ENCODE measurements around the gene CMKLR1.

CMKLR1 gene

DNA sequence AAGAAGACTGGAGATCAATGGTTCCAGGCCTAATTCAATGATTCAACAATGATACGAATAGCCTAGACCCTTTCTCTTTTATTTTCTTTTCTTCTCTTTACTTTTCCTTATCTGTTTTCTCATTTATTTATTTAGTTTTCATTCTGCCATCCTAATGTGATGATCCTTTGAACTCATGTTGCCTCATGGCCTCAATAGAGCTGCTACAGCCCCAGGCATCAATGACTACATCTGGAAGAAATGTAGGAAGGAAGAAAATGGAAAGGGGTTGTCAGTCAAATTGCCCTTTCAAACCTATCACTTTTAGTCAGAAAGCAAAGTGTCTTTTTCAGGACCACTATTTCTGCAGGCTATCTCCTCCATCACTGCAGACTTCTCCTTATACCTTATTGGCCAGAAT lies 69.9 kb downstream of the CMKLR1 start:
- DNase-seq (ENCODE audit: low read depth in 2 of 2): no peak

DNA sequence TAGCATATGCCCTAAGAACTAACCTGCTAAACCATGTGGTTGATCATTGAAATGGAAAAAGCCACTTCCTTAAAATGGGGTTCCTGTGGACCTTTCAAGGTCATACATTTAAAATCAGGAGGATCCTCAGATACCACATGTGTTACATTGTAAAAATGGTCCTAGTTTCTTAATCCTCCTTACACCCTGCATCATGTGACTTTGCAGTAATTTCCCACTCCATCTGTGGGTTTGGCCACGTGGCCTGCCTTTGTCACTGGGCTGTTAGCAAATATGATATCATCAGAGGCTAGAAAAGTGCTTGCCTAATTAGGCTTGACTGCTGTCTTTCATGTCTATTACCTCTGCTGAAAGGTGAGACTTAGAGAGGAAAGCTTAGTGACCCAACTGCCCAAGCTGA lies 70.7 kb downstream of the CMKLR1 start:
- DNase-seq (ENCODE audit: low read depth in 2 of 2): no peak

DNA sequence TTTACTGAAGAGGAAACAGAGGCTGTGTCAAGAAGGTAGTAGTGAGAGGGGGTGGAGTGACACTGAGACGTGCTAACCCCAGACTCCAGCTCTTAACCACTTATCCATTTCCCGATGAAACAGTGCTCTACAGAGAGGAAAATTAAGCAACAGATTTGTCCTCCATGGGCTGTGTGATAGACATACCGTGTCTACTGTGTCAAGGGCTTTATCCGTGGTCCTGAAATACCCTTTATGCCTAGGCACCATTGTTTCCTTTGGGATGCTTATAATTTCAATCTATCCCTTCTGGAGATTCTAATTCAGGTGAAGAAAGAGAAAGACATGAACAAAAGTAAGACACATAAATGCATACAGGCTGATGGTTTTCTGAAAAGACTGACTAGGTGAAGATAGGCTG lies 71.7 kb downstream of the CMKLR1 start:
- no peak for DNase-seq (ENCODE audit: low read depth in 2 of 2)

DNA sequence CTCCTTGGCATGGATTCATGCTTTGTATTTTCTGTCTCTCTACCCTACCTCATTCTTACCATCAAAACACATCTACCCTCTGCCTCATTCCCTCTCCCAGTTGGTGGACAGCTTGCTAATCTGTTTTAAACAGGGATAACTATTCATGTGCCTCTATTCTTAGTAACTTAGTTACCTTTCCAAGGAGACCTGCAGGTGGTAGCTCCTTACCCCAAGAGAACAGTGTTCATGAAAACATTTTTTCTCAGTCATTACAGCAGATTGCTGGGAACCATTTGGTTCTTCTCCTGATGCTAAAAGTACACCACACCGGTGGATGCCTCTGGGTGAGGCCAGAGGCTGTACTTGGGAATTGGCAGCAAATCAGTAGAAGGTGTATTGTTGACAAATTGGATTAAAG lies 73.0 kb downstream of the CMKLR1 start:
- DNase-seq (ENCODE audit: low read depth in 2 of 2): no peak

DNA sequence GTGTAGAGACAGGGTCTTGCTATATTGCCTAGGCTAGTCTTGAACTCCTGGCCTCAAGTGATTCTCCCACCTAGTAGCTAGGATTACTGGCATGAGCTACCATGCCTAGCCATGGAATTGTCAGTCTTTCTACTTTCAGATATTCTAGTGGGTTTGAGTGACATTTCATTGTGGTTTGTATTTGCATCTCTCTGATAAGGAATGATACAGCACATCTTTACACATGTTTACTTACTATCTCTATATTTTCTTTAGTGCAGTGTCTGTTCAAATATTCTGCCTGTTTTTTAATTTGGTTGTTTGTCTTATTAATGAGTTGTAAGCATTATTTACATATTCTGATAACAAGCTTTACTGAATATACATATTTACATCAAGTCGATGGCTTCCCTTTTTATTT lies 73.6 kb downstream of the CMKLR1 start:
- no peak for DNase-seq (ENCODE audit: low read depth in 2 of 2)

DNA sequence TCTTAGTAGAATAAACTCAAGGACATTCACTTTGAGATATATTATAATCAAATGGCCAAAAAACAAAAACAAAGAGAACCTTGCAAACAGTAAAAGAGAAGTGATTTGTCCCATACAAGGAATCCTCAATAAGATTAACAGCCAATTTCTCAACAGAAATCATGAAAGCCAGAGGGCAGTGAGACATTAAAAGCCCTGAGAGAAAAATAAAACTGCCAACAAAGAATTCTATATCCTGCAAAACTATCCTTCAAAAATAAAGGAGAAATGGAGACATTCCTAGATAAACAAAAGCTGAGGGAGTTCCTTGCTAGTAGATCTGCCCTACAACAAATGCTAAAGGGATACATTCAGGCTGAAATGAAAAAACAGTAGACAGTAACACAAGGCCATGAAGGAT lies 78.1 kb downstream of the CMKLR1 start:
- no peak for DNase-seq (ENCODE audit: low read depth in 2 of 2)

DNA sequence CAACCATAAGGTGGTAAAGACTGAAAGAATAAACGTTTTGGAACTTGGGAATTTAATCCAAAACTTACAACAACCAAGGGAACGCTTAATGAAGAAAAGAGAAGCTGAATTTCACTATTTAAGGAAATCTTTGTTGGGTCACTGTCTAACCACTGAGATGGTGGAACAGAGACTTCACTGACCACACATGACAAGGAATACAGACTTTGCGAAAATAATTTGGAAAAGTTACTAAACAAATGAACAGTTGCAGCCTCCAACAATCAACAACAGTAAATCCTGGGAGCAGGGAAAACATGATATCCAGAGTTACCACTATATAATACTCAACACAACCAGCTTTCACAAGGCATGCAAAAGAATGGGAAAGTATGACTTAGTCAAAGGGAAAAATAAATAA lies 79.1 kb downstream of the CMKLR1 start:
- no peak for DNase-seq (ENCODE audit: low read depth in 2 of 2)

DNA sequence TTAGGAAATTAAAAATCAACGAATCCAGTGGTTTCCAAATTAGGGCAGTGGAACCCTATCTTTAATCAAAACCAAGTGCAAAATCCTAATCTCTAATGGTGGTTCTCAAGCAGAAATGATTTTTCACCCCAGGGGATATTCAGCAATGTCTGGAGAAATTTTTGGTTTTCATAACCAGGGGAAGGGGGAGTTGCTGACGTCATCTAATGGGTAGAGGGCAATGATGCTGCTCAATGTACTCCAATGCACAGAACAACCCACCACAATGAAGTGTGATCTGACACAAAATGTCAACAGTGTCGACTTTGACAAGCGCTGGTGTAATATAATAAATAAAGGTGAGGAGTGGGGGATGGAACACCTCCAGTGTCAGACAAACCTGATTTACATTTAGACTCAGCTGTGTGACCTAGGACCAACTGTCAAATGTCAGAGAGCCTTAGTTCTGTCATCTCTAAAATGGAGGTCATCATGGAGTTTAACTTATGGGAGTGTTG lies 81.5 kb downstream of the CMKLR1 start:
- DNase-seq (ENCODE audit: low read depth in 2 of 2): no peak

DNA sequence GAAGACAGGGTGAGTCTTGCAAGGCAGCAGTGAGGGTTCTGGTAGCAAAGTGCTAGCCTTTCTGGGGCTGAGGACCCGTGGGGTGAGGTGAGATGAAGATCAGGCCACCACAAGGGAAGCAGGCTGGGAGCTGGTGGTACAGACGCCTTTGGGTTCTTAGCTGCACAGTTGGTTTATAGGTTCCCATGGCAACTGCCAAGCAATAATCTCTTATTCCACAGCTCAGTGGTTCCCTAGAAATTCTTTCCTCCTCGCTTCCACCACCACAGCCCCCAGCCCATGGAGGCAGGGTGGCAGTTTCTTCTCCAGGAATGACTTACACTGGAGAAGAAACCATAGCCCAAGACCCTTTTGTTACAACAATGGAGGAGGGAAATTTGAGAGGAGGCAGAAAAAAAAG lies 82.1 kb downstream of the CMKLR1 start:
- no peak for DNase-seq (ENCODE audit: low read depth in 2 of 2)

DNA sequence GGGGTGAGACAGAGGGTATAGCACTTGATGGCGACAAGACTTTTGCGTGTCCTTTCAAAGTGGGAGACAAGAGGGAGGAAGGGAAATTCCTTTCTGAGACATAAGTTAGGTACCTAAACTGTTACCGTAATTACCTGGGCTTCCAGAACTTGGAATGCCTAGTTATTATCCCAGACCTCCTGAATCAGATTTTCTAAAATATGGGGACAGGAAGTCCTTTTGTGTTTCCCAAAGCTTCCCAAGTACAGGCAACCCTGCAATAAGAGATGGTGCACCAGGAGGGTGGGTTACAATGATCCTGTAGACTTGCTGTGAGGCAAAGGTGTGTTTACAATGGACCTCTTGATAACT lies 83.9 kb downstream of the CMKLR1 start:
- DNase-seq (ENCODE audit: low read depth in 2 of 2): no peak

DNA sequence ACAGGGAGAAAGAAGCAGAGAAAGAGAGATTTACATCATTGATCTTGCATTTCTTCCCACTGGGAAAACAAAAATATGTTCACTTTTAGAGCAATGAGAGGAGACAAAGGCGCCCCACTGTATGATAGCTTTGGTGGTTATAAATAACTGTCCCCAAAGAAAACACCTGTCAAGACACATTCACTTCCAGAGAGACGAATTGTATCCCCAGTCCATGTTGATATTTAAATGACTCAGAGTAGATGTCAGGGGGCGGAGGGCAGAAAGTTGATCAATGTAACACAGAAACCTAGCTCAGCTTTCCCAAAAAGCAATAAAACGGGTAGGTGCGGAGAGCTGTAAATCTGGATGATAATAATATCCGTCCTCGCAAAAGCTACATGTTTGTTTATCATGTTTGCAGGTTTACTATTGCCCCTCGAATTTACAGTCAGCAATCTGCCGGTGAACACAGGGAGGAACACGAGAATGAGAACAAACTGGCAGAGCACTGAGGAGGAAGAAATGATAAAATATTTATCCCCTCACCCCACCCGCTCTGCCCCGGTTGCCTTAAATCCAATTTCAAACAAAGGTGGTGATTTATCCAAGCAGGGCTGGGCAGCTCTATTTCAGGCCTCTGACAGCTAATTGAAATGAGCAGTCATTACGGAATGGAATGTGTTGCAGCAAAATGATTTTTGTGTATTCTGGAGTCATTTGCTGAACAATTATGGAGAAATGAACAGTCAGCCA lies 84.4 kb downstream of the CMKLR1 start:
- no peak for DNase-seq (ENCODE audit: low read depth in 2 of 2)

DNA sequence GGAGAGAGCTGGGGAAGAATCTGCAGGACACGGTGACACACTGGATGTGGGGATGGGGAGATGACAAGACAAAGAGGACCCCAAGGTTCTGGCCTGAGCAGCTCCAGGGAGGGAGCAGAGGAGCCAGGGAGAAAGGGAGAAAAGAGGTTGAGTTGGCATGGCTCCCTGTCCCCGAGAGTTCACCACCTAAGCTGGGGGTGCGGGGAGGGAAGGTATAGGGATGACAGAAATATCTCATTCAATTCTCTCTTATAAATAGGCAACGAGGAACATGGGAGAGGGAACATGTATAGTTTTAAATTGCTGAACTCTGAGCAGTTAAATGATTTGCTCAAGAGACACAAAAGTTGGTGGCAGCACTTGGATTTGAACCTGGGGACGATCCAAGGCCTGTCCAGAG lies 85.1 kb downstream of the CMKLR1 start:
- no peak for DNase-seq (ENCODE audit: low read depth in 2 of 2)

DNA sequence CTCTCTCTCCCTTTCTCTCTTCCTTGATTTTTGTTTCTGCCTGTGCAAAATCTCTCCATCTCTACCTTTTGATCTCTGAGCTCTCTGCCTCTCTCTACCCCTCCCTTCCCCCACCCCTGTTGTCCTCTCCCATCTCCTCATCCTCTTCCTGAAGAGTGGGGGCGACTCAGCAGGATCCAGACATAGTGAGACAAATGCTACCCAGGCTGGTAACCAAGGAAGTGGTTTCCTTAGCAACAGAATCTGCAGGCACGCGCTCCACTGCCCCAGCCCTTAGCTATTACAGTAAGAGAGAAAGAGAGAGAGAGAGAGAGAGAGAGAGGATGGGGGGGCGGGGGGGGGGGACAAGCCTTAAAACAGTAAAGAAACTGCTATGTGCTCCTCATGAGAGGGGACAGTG lies 85.6 kb downstream of the CMKLR1 start:
- no peak for DNase-seq (ENCODE audit: low read depth in 2 of 2)

DNA sequence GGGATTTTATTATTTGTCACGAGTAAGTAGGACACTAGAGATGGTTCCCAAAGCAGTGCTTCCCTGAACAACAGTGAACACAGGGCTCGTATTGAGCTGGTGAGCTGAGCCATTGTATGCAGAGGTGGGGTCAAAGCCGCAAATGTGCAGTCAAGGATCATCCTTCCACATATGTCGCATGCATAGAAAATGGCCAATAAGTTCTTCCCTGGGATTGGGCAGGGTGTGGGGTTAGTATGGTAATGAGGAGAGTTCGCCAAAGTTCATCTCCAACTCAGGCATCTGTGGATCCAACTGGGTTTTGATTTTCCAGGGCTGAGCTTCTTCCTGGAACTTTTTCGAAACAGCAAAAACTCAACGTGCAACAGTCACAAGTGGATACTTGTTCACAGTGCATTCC lies 86.6 kb downstream of the CMKLR1 start:
- DNase-seq (ENCODE audit: low read depth in 2 of 2): no peak

DNA sequence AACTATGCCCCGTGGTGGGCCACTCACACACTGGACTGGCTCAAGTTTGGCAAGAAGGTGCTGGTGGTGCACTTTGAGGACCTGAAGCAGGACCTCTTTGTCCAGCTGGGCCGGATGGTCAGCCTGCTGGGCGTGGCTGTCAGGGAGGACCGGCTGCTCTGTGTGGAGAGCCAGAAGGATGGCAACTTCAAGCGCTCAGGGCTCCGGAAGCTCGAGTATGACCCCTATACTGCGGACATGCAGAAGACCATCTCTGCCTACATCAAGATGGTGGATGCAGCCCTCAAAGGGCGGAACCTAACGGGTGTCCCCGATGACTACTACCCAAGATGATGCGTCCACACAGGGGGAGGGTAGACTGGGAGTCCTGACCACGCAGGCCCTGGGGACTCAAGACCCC lies 91.1 kb downstream of the CMKLR1 start:
- no peak for DNase-seq (ENCODE audit: low read depth in 2 of 2)

DNA sequence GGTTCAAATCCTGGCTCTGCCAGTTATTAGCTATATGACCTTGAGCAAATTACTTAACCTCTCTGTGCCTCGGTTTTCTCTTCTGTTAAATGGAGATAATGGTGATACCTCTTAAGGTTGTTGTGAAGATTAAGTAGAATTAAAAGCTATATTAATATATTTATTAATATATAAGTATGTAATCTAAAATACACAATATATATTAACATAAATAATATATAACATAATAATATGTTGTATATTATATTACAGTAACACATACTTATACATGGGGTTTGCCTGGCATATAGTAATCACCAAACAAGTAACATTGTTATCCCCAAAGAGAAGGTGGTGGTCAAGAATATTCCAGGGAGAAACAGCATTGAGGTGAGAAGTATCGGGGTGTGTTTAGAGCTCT lies 92.0 kb downstream of the CMKLR1 start:
- DNase-seq (ENCODE audit: low read depth in 2 of 2): no peak

DNA sequence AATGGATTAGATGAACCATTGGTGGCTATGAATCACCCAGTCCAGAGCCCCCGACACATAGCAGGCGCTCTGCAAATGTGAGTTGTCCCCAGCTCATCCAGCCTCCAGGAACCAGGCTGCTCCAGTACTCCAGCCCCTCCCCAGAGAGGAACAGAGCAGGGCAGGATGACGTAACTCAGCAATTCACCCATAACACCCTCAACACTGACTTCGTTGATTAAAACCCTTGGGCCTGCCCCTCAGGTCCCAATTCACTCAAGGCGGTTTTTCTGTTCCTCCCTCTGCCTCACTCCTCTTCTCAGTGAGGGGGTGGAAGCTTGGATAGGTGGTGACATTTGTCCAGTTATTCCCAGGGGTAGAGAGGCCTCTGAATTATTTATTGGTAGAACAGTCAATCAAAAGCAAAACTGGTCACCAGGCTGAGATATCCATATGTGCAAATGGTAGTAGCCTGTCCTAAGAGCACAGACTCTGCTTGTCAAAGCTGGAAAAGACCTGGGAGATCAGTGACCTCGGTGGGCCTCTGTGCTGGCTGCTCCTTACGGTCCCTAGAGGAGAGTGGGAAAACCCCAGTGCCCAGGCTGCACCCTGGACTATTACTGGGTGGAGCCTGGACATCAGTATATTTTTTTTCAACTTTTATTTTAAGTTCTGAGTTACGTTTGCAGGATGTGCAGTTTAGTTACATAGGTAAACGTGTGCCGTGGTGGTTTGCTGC lies 97.0 kb downstream of the CMKLR1 start:
- no peak for DNase-seq (ENCODE audit: low read depth in 2 of 2)

DNA sequence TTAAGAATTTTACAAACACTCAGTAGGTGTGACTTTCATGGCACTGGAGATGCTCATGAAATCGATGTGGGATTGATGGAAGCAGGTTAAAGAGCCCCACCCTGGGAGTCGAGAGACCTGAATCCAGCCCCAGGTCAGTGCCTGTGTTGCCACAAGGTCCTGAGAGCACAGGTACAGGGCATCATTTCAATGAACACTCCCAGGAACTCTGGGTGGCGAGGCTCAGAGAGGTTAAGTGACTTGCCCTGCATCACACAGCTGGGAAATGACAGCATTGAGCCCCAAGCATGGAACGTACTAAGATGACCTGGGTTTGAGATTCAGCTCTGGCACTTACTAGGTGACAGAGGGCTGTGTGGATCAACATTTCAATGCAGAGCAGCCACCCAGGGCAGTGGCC lies 98.2 kb downstream of the CMKLR1 start:
- DNase-seq (ENCODE audit: low read depth in 2 of 2): no peak

DNA sequence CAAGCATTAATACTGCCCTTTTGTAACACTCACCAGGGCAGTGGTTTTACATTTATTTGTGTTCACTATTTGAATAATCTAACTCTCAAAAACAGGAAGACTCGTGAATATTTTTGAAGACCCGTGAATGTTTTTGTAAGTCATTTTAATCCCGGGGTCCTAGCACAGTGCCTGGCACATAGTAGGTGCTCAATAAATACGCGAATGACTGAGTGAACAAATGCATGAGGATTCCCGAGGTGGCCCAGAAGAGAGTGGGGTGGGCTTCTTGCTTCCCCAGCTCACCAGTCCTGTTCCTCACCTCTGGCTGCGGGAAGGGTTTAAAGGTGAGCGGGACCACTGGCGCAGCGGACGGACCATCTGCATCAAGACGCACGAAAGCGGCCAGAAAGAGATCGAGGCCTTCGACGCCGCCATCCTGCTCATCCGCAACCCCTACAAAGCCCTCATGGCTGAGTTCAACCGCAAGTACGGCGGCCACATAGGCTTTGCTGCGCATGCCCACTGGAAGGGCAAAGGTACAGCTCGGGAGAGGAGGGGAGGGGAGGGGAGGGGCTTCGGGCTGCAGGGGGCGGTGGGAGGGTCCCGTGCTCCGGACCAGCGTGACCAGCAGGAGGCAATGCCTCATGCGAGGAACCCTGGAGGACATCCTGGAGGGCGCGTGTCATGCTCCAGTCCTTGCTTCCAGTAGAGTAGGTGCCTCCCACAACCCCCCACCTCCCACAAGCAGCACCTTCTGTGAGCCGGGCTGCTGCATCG lies 98.9 kb downstream of the CMKLR1 start:
- DNase-seq (ENCODE audit: low read depth in 2 of 2): no peak

DNA sequence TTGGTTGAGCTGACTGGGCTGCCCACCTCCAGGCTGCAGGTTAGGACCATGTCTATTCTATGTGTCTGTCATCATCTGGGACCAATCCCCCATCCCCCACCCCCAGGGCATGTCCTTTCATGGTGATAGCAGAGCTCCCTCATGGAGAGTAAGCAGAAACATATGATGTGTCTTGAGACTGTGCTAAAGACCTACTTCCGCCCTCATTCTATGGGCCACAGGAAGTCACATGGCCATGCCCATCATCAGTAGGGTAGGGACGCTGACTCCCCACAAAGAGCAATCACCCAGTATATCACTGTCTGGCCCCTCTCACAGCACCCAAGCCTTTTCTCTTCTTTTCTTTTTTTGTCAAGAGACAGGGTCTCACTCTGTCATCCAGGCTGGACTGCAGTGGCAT lies 99.7 kb downstream of the CMKLR1 start:
- no peak for DNase-seq (ENCODE audit: low read depth in 2 of 2)

DNA sequence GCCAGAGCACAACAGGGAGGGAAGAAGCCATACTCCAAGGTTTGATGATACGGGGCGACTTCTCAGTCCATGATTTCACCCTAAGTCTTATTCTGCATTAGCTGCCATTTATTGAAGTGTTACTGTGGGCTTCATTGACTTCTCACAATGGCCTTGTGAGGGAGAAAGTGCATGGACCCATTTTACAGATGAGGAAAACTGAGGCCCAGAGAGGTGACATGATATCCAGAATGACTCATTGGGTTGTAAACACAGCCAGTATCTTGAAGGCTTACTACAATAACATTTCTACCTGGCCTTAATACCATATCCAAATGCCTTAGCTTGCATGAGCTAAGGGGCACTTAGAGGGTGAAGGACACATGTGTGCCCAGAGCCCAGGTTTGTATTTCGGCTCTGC lies 100.6 kb downstream of the CMKLR1 start:
- DNase-seq (ENCODE audit: low read depth in 2 of 2): no peak
